ENCODE data around the gene UMAD1.

UMAD1 gene

GRCh38 chr7:7882888-7883287 lies 242.3 kb downstream of the UMAD1 start:
- H3K27me3 ChIP-seq (replicated peaks; ENCODE audit: control insufficient read depth, insufficient read depth, low read length): no peaks in the 10 kb centered on the region
- no peak for TF ChIP-seq CTCF (IDR thresholded peaks at IDR 0.05; ENCODE audit: insufficient read depth, low read length, poor library complexity, severe bottlenecking)
- no peak overlapping the region for H3K4me3 ChIP-seq (replicated peaks; ENCODE audit: low read depth, low read length)
- H3K36me3 ChIP-seq (ENCODE audit: control insufficient read depth, insufficient read depth, low read length): no peaks in the 10 kb centered on the region
- DNase-seq (ENCODE audit: extremely low read depth, insufficient read length): no peak

GRCh38 chr7:7883394-7883793 lies 242.8 kb downstream of the UMAD1 start:
- Histone ChIP-seq H3K36me3 (ENCODE audit: control insufficient read depth, insufficient read depth, low read length) (no peaks in the 10 kb centered on the region), H3K27me3 (replicated peaks; ENCODE audit: control insufficient read depth, insufficient read depth, low read length) (no peaks in the 10 kb centered on the region), H3K4me3 (replicated peaks; ENCODE audit: low read depth, low read length) (no peak overlapping the region)
- no peak for DNase-seq (ENCODE audit: extremely low read depth, insufficient read length)
- no peak for TF ChIP-seq CTCF (IDR thresholded peaks at IDR 0.05; ENCODE audit: insufficient read depth, low read length, poor library complexity, severe bottlenecking)

GRCh38 chr7:7884855-7885254 lies 244.3 kb downstream of the UMAD1 start:
- Histone ChIP-seq H3K4me3 (replicated peaks; ENCODE audit: low read depth, low read length) (no peak overlapping the region), H3K27me3 (replicated peaks; ENCODE audit: control insufficient read depth, insufficient read depth, low read length) (no peaks in the 10 kb centered on the region), H3K36me3 (ENCODE audit: control insufficient read depth, insufficient read depth, low read length) (no peaks in the 10 kb centered on the region)
- no peak for DNase-seq (ENCODE audit: extremely low read depth, insufficient read length)
- no peak for TF ChIP-seq CTCF (IDR thresholded peaks at IDR 0.05; ENCODE audit: insufficient read depth, low read length, poor library complexity, severe bottlenecking)

- no peak for TF ChIP-seq CTCF (IDR thresholded peaks at IDR 0.05; ENCODE audit: insufficient read depth, low read length, poor library complexity, severe bottlenecking)
- no peaks in the 10 kb centered on the region for H3K27me3 ChIP-seq (replicated peaks; ENCODE audit: control insufficient read depth, insufficient read depth, low read length)
- no peak overlapping the region for H3K4me3 ChIP-seq (replicated peaks; ENCODE audit: low read depth, low read length)
- no peak for DNase-seq (ENCODE audit: extremely low read depth, insufficient read length)
- H3K36me3 ChIP-seq (ENCODE audit: control insufficient read depth, insufficient read depth, low read length): no peaks in the 10 kb centered on the region
These were observed 249.4 kb downstream of the UMAD1 start for GRCh38 chr7:7889791-7890568.

GRCh38 chr7:7895004-7895650 lies 254.6 kb downstream of the UMAD1 start:
- no peak for DNase-seq (ENCODE audit: extremely low read depth, insufficient read length)
- TF ChIP-seq CTCF (IDR thresholded peaks at IDR 0.05; ENCODE audit: insufficient read depth, low read length, poor library complexity, severe bottlenecking): no peak
- H3K36me3 ChIP-seq (ENCODE audit: control insufficient read depth, insufficient read depth, low read length): no peaks in the 10 kb centered on the region
- H3K4me3 ChIP-seq (replicated peaks; ENCODE audit: low read depth, low read length): no peak overlapping the region
- no peaks in the 10 kb centered on the region for H3K27me3 ChIP-seq (replicated peaks; ENCODE audit: control insufficient read depth, insufficient read depth, low read length)
